ENCODE measurements around the gene CACNG4.

CACNG4 gene

GRCh38 chr17:66963909-66964771 lies at the start of gene CACNG4:
Gene CACNG4 (plus strand): TSS chr17:66964707. CDS start chr17:66964912, 205 bp downstream.
- no peak for DNase-seq (ENCODE audit: low spot score)

GRCh38 chr17:66915204-66915611 lies 49.3 kb upstream of the CACNG4 start:
- DNase-seq (ENCODE audit: low spot score), result peak; percentile 50

DNA sequence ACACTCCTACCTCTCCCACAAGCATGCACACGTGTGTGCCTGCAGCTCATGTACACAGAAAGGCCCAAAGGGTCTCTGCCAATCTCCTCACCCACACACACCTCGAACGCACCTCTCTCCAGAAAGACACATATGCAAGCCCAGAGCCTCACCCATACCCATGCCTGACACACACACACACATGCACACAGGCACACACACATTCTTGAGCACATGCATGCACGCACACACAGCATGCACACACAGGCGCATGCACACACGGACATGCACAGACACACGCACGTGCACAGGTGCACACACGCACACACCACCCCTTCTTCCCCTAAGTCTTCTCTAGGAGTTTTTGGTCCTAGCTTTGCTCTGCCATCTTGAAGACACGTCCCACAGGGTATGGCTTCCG lies 48.7 kb upstream of the CACNG4 start:
- no peak for DNase-seq (ENCODE audit: low spot score)

- DNase-seq (ENCODE audit: low spot score), result no peak
These were observed 47.6 kb upstream of the CACNG4 start for GRCh38 chr17:66916946-66917345.

GRCh38 chr17:66918896-66919295 lies 45.6 kb upstream of the CACNG4 start:
- DNase-seq (ENCODE audit: low spot score), result no peak

- DNase-seq (ENCODE audit: low spot score), result no peak
These were observed 44.1 kb upstream of the CACNG4 start for GRCh38 chr17:66920435-66920834.

GRCh38 chr17:66920950-66921349 lies 43.6 kb upstream of the CACNG4 start:
- DNase-seq (ENCODE audit: low spot score), result no peak

GRCh38 chr17:66923886-66924285 lies 40.6 kb upstream of the CACNG4 start:
- no peak for DNase-seq (ENCODE audit: low spot score)

DNA sequence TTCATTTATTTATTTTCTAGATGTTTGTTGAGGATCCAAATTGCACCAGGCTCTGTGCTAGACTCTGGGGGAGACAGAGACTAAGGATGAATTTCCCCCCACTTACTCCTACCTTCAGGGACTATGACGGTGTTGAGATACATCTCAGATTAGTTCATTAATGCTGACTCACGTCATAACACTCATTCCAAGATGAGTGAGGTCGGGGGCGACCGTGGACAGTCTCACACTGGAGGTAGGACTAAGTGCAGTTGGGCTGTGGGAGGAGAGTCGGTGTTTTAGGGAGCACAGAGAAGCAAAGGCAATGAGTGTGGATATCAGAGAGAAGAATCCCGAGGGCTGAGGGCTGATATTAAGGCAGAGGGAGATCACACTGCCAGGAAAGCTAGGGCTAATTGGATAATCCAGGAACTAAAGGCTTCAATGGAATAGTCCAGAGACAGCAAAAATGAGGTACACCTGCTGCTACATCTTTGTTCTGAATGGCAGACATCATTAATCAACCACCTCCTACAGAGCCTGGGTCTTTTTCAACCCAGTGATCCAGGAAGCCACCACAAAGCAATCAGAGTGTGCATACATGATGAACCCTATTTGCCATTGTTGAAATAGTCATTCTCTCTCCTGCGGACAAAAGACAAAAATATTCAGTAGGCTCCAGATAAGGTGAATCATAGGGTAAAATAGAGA lies 38.6 kb upstream of the CACNG4 start:
- no peak for DNase-seq (ENCODE audit: low spot score)

DNA sequence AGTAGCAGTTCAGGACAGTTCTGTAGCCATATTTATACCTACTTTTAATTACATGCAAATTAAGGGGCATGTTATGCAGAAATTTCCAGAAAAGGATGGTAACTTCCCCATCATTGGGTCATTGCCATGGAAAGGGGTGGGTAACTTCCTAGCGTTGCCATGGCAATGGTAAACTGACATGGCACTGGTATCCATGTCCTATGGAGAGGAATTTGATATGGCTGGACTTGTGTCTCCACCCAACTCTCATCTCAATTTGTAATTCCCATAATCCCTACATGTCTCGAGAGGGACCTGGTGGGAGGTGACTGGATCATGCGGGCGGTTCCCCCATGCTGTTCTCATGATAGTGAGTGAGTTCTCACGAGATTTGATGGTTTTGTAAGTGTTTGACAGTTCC lies 35.6 kb upstream of the CACNG4 start:
- DNase-seq (ENCODE audit: low spot score), result no peak

- DNase-seq (ENCODE audit: low spot score), result no peak
These were observed 34.9 kb upstream of the CACNG4 start for GRCh38 chr17:66929591-66929990.

DNA sequence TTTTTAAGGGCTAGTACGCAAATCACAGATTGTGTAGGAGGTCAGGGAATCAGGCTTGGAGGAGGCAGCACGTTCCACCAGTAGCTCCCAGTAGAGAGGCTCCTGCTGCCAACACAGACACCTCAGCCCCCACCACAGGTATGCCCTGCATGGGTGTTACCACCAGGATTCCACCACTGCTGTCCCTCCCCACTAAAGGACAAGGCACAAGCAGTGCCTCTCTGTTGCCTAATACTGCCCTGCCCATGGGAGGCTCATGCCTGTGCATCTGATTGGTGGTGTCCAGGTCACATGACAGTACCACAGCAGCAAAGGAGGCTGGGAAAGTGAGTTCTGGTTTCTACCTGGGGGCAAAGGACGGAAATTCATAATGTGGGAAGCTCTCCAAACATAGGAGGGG lies 33.6 kb upstream of the CACNG4 start:
- no peak for DNase-seq (ENCODE audit: low spot score)

- DNase-seq (ENCODE audit: low spot score), result no peak
These were observed 32.2 kb upstream of the CACNG4 start for GRCh38 chr17:66932311-66932710.

GRCh38 chr17:66934040-66934439 lies 30.5 kb upstream of the CACNG4 start:
- DNase-seq (ENCODE audit: low spot score), result no peak

- no peak for DNase-seq (ENCODE audit: low spot score)
These were observed 28.8 kb upstream of the CACNG4 start for GRCh38 chr17:66935717-66936116.

- no peak for DNase-seq (ENCODE audit: low spot score)
These were observed 25.9 kb upstream of the CACNG4 start for GRCh38 chr17:66938656-66939055.

DNA sequence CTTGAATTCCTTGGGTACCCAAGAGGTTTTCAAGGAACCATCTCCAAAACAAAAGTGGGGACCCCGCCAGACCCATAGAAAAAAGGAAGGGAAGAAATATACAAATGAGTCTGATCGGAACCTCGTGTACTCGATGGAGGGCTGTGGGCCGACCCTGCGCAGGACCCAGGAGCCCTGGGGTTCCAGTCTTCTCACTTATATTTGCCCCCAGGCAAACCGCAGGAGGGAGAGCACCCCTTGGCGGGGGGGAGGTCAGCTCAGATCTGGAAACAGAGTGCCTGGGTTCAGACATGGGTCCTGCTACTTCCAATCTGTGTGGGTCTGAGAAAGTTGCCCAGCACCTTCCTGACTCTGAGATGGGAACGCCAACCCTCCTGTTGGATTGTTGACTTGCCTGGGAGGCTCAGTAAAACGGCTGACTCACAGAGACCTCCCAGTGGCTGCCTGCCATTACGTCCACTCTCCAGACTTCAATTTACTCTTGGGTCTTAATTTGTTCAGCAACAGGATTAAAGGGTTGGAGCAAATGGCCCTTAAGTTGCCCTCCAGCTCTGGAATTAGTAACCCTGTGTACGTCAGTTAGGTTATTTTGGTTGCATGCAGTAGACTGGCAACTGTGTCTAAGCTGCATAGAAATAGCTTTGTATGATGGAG lies 24.9 kb upstream of the CACNG4 start:
- DNase-seq (ENCODE audit: low spot score), result no peak

- no peak for DNase-seq (ENCODE audit: low spot score)
These were observed 23.3 kb upstream of the CACNG4 start for GRCh38 chr17:66941249-66941648.

DNA sequence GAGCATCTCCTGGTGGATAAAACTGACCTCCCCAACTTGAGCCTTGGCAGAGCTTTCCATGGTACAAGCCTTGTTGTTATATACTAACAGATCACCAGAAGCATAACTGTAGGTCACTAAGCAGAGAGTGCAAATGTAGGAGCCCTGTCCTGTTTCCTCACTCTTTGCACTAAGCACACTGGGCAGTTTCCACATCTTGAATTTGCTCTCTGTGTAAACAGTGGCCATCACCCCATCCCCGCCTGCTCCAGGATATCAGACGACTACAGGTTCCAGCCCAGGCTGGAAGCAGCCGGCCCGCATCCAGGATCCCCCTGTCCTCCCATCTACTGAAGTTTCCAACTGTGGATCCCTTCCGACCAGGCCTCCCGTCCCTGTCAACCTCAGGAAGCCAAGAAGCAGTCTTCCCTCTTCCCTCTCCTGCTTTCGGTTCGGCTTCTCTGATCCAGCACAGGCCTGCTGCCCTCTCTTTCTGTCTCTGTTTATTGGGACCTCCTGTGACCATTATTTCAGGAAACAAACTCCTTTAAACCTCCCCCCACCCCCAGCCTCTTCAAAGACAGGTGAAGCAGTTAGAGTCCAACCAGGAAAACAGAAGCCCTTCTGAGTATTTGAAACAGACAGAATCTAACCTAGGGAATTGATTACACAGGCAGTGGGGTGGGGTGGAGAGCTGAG lies 22.6 kb upstream of the CACNG4 start:
- DNase-seq (ENCODE audit: low spot score), result no peak

- no peak for DNase-seq (ENCODE audit: low spot score)
These were observed 21.8 kb upstream of the CACNG4 start for GRCh38 chr17:66942451-66943264.

GRCh38 chr17:66943484-66943883 lies 21.0 kb upstream of the CACNG4 start:
- DNase-seq (ENCODE audit: low spot score), result no peak
